Adipocyte (in vitro differentiated cells): ENCODE results near the gene CPLX3.

Experiments used
- DNase-seq: peaks from one replicate; pipeline ENCODE4 v3.0.0-alpha.2; 2015; ENCODE audit warnings: low read depth
- H3K27me3 ChIP-seq: replicated peaks from 2 replicates; pipeline ENCODE4 v1.7.0; 2013; ENCODE audit warnings: mild to moderate bottlenecking, low read length, moderate library complexity; ENCODE audit not compliant: control insufficient read depth, insufficient read depth
- H3K36me3 ChIP-seq: 2 replicates; pipeline ENCODE4 v1.7.0; 2013; ENCODE audit warnings: low read length, mild to moderate bottlenecking, moderate library complexity; ENCODE audit not compliant: control insufficient read depth, insufficient read depth, severe bottlenecking
- H3K4me1 ChIP-seq: 2 replicates; pipeline ENCODE4 v1.7.0; 2013; ENCODE audit warnings: mild to moderate bottlenecking, low read length, moderate library complexity; ENCODE audit not compliant: control insufficient read depth, insufficient read depth
- H3K4me3 ChIP-seq: 2 replicates; pipeline ENCODE4 v1.7.0; 2013; ENCODE audit warnings: mild to moderate bottlenecking, low read length, moderate library complexity
- H3K9ac ChIP-seq: 2 replicates; pipeline ENCODE4 v1.7.0; 2013; ENCODE audit warnings: mild to moderate bottlenecking, low read length, moderate library complexity
- H3K9me3 ChIP-seq: 2 replicates; pipeline ENCODE4 v1.7.0; 2013; ENCODE audit warnings: mild to moderate bottlenecking, low read length, moderate library complexity; ENCODE audit not compliant: control insufficient read depth

The CPLX3 gene

GRCh38 chr15:74823324-74823723 lies 3.1 kb upstream of the CPLX3 start:
- Histone ChIP-seq H3K36me3 (no peaks in the 10 kb centered on the region), H3K9ac (no peak overlapping the region), H3K27me3 (peaks cover 75% of the 10 kb centered on the region), H3K9me3 (no peaks in the 10 kb centered on the region), H3K4me1 (no peaks in the 10 kb centered on the region), H3K4me3 (no peak overlapping the region)
- DNase-seq, result no peak

GRCh38 chr15:74824976-74825375 lies 1.5 kb upstream of the CPLX3 start:
- Histone ChIP-seq H3K36me3 (no peaks in the 10 kb centered on the region), H3K9me3 (no peaks in the 10 kb centered on the region), H3K4me3 (no peak overlapping the region), H3K9ac (no peak overlapping the region), H3K4me1 (no peaks in the 10 kb centered on the region), H3K27me3 (peaks cover 59% of the 10 kb centered on the region)
- DNase-seq, result no peak

- Histone ChIP-seq H3K9ac (no peak overlapping the region), H3K9me3 (no peaks in the 10 kb centered on the region), H3K4me3 (no peak overlapping the region), H3K36me3 (no peaks in the 10 kb centered on the region), H3K4me1 (no peaks in the 10 kb centered on the region), H3K27me3 (peaks cover 55% of the 10 kb centered on the region)
- no peak for DNase-seq
Measured at GRCh38 chr15:74825866-74826265, 561 bp upstream of the CPLX3 start.

- Histone ChIP-seq H3K9me3 (no peaks in the 10 kb centered on the region), H3K4me1 (no peaks in the 10 kb centered on the region), H3K9ac (no peak overlapping the region), H3K27me3 (peaks cover 54% of the 10 kb centered on the region), H3K36me3 (no peaks in the 10 kb centered on the region), H3K4me3 (no peak overlapping the region)
- no peak for DNase-seq
Measured at GRCh38 chr15:74826921-74827320, 494 bp downstream of the CPLX3 start.

GRCh38 chr15:74827614-74828013 lies 1.2 kb downstream of the CPLX3 start:
- H3K4me3 ChIP-seq, result no peak overlapping the region
- peaks cover 50% of the 10 kb centered on the region for H3K27me3 ChIP-seq
- no peaks in the 10 kb centered on the region for H3K4me1 ChIP-seq
- DNase-seq, result no peak
- no peaks in the 10 kb centered on the region for H3K36me3 ChIP-seq
- no peak overlapping the region for H3K9ac ChIP-seq
- no peaks in the 10 kb centered on the region for H3K9me3 ChIP-seq

GRCh38 chr15:74828835-74829234 lies 2.4 kb downstream of the CPLX3 start:
- H3K4me1 ChIP-seq, result no peaks in the 10 kb centered on the region
- H3K36me3 ChIP-seq, result no peaks in the 10 kb centered on the region
- no peak for DNase-seq
- H3K27me3 ChIP-seq, result peaks cover 40% of the 10 kb centered on the region
- H3K4me3 ChIP-seq, result no peak overlapping the region
- no peaks in the 10 kb centered on the region for H3K9me3 ChIP-seq
- no peak overlapping the region for H3K9ac ChIP-seq

GRCh38 chr15:74829486-74829885 lies 3.1 kb downstream of the CPLX3 start:
- Histone ChIP-seq H3K9me3 (no peaks in the 10 kb centered on the region), H3K4me1 (no peaks in the 10 kb centered on the region), H3K4me3 (no peak overlapping the region), H3K9ac (no peak overlapping the region), H3K36me3 (no peaks in the 10 kb centered on the region), H3K27me3 (peaks cover 34% of the 10 kb centered on the region)
- no peak for DNase-seq

- H3K36me3 ChIP-seq, result no peaks in the 10 kb centered on the region
- H3K4me3 ChIP-seq, result no peak overlapping the region
- H3K27me3 ChIP-seq, result peaks cover 29% of the 10 kb centered on the region
- DNase-seq, result no peak
- no peaks in the 10 kb centered on the region for H3K9me3 ChIP-seq
- no peaks in the 10 kb centered on the region for H3K4me1 ChIP-seq
- H3K9ac ChIP-seq, result no peak overlapping the region
Measured at GRCh38 chr15:74829991-74830390, 3.6 kb downstream of the CPLX3 start.

GRCh38 chr15:74830868-74831267 lies 4.4 kb downstream of the CPLX3 start:
- Histone ChIP-seq H3K36me3 (no peaks in the 10 kb centered on the region), H3K4me1 (no peaks in the 10 kb centered on the region)

GRCh38 chr15:74831813-74832495 lies 5.5 kb downstream of the CPLX3 start:
- H3K4me3 ChIP-seq, result no peak overlapping the region
- no peaks in the 10 kb centered on the region for H3K4me1 ChIP-seq
- DNase-seq, result no peak
- peaks cover 5% of the 10 kb centered on the region for H3K36me3 ChIP-seq
- H3K9ac ChIP-seq, result no peak overlapping the region
- peaks cover 13% of the 10 kb centered on the region for H3K27me3 ChIP-seq
- H3K9me3 ChIP-seq, result no peaks in the 10 kb centered on the region

More at GRCh38 chr15:74830868-74831267, 4.4 kb downstream of the CPLX3 start:
- no peaks in the 10 kb centered on the region for H3K9me3 ChIP-seq
- no peak for DNase-seq
- H3K9ac ChIP-seq, result no peak overlapping the region
- peaks cover 21% of the 10 kb centered on the region for H3K27me3 ChIP-seq
- H3K4me3 ChIP-seq, result no peak overlapping the region

GRCh38 chr15:74832826-74833225 lies 6.4 kb downstream of the CPLX3 start:
- H3K9me3 ChIP-seq, result no peaks in the 10 kb centered on the region
- no peaks in the 10 kb centered on the region for H3K4me1 ChIP-seq
- H3K9ac ChIP-seq, result no peak overlapping the region
- peaks cover 4% of the 10 kb centered on the region for H3K27me3 ChIP-seq
- H3K4me3 ChIP-seq, result no peak overlapping the region
- peaks cover 5% of the 10 kb centered on the region for H3K36me3 ChIP-seq
- no peak for DNase-seq
